Measurements from ENCODE around the gene PKP4.
A peak's percentile ranks its signal among the peaks of the same experiment; 100 is the strongest.

Gene PKP4

DNA sequence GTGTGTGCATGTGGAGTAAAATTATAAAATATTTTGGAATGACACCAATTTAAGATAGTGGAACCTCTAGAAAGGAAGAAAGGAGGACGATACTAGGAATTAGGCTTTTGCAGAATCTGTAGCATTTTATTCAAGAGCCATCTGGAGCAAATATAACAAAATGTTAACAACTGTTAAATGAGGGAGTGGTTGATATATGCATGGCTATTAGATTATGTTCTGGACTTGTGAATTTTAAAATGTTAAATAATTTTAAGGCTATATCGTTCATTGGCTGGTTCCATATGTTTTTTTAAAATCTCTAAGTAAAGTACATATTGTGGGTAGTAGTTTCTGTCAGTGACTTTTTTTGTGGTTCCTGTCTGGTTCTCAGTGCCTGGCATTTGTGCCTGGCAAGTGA is 123.2 kb downstream of the PKP4 start:
- H3K27me3 ChIP-seq (ENCODE audit: insufficient read depth, poor library complexity, severe bottlenecking), result no peaks in the 10 kb centered on the region
- DNase-seq (ENCODE audit: low spot score), result no peak
- TF ChIP-seq, protein P1, sequence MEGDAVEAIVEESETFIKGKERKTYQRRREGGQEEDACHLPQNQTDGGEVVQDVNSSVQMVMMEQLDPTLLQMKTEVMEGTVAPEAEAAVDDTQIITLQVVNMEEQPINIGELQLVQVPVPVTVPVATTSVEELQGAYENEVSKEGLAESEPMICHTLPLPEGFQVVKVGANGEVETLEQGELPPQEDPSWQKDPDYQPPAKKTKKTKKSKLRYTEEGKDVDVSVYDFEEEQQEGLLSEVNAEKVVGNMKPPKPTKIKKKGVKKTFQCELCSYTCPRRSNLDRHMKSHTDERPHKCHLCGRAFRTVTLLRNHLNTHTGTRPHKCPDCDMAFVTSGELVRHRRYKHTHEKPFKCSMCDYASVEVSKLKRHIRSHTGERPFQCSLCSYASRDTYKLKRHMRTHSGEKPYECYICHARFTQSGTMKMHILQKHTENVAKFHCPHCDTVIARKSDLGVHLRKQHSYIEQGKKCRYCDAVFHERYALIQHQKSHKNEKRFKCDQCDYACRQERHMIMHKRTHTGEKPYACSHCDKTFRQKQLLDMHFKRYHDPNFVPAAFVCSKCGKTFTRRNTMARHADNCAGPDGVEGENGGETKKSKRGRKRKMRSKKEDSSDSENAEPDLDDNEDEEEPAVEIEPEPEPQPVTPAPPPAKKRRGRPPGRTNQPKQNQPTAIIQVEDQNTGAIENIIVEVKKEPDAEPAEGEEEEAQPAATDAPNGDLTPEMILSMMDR (IDR thresholded peaks at IDR 0.05; ENCODE audit: poor library complexity, severe bottlenecking), result no peak
- peaks cover 19% of the 10 kb centered on the region for H3K36me3 ChIP-seq (ENCODE audit: low read depth)
- H3K27ac ChIP-seq (ENCODE audit: poor library complexity, severe bottlenecking), result no peak overlapping the region
- no peak overlapping the region for H3K4me3 ChIP-seq (ENCODE audit: severe bottlenecking)
- ATAC-seq (ENCODE audit: low read depth), result no peak
- H3K4me1 ChIP-seq (ENCODE audit: insufficient read depth, poor library complexity, severe bottlenecking), result no peaks in the 10 kb centered on the region
- no peaks in the 10 kb centered on the region for H3K9me3 ChIP-seq (ENCODE audit: severe bottlenecking)

DNA sequence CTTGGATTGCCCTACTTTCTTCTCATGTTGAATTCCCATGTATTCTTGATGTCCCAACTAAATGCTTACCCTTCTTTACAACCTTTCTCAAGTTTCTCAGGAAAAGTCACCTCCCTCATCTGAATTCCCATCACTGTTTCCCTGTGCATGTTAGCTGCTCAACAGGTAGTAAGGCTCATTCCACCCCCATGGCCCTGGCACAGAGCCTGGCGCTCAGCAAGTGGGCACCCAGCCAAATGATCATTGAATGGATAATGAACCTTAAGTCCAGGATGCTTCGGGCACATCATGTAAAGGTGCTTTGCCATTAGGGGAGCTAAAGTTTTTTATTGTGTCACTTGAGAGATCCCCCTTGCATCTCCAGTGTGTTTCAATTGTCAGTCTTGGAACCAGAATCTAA is 124.0 kb downstream of the PKP4 start:
- TF ChIP-seq, protein P1 (IDR thresholded peaks at IDR 0.05; ENCODE audit: poor library complexity, severe bottlenecking), result no peak
- Histone ChIP-seq H3K27me3 (ENCODE audit: insufficient read depth, poor library complexity, severe bottlenecking) (no peaks in the 10 kb centered on the region), H3K27ac (ENCODE audit: poor library complexity, severe bottlenecking) (no peak overlapping the region), H3K36me3 (ENCODE audit: low read depth) (peaks cover 19% of the 10 kb centered on the region), H3K9me3 (ENCODE audit: severe bottlenecking) (no peaks in the 10 kb centered on the region), H3K4me3 (ENCODE audit: severe bottlenecking) (no peak overlapping the region), H3K4me1 (ENCODE audit: insufficient read depth, poor library complexity, severe bottlenecking) (no peaks in the 10 kb centered on the region)
- no peak for DNase-seq (ENCODE audit: low spot score)
- no peak for ATAC-seq (ENCODE audit: low read depth)

DNA sequence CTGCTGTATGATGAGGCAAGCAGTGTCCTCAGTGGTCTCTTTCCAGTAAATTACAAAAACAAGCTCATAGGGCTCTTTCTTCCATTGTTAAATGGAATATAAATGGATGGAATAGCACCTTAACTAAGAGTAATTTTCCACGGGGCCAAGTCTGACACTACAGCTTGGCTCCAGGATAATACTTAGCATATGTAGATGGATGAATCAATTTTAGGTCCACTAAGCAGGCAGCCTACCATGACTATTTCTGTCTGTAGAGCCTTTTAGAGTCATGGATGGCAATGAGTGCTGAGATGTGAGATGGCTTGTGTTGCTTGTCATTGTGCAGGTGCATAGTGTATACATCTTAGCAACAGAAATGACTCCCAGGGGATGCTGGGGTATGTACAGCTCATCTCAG is 125.9 kb downstream of the PKP4 start:
- no peaks in the 10 kb centered on the region for H3K27me3 ChIP-seq (ENCODE audit: insufficient read depth, poor library complexity, severe bottlenecking)
- TF ChIP-seq, protein P1 (IDR thresholded peaks at IDR 0.05; ENCODE audit: poor library complexity, severe bottlenecking), result no peak

DNA sequence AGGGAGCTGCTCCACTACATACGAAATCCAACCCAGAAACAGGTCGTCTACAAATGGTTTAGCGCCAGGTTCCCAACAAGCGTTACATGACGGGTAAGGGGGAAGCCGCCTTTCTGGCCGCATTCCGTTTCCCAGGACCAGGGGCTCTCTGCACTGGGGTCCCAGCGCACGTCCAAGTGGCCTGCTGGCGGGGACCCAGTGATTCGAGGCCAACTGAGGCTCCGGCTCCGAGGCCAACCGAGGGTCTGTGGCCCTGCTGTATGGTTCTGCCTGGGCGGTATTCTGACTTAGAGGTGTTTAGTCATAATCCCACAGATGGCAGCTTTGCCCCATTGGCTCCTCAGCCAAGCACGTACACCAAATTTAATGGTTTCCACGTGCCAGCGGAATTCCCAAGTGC is 127.2 kb downstream of the PKP4 start:
- Histone ChIP-seq H3K36me3 (ENCODE audit: low read depth) (peaks cover 4% of the 10 kb centered on the region; the same call in 1 of the 2 replicates), H3K9me3 (ENCODE audit: severe bottlenecking) (no peaks in the 10 kb centered on the region), H3K27ac (ENCODE audit: poor library complexity, severe bottlenecking) (no peak overlapping the region), H3K4me3 (ENCODE audit: severe bottlenecking) (no peak overlapping the region), H3K27me3 (ENCODE audit: insufficient read depth, poor library complexity, severe bottlenecking) (no peaks in the 10 kb centered on the region), H3K4me1 (ENCODE audit: insufficient read depth, poor library complexity, severe bottlenecking) (peaks cover 11% of the 10 kb centered on the region)
- TF ChIP-seq, protein P1 (IDR thresholded peaks at IDR 0.05; ENCODE audit: poor library complexity, severe bottlenecking), result no peak
- DNase-seq (ENCODE audit: low spot score), result no peak
- ATAC-seq (ENCODE audit: low read depth), result no peak

More for the DNA sequence above, 125.9 kb downstream of the PKP4 start:
- Histone ChIP-seq H3K4me1 (ENCODE audit: insufficient read depth, poor library complexity, severe bottlenecking) (peaks cover 11% of the 10 kb centered on the region), H3K27ac (ENCODE audit: poor library complexity, severe bottlenecking) (no peak overlapping the region), H3K4me3 (ENCODE audit: severe bottlenecking) (no peak overlapping the region), H3K36me3 (ENCODE audit: low read depth) (peaks cover 9% of the 10 kb centered on the region), H3K9me3 (ENCODE audit: severe bottlenecking) (no peaks in the 10 kb centered on the region)
- DNase-seq (ENCODE audit: low spot score) (no peak), ATAC-seq (ENCODE audit: low read depth) (no peak)

DNA sequence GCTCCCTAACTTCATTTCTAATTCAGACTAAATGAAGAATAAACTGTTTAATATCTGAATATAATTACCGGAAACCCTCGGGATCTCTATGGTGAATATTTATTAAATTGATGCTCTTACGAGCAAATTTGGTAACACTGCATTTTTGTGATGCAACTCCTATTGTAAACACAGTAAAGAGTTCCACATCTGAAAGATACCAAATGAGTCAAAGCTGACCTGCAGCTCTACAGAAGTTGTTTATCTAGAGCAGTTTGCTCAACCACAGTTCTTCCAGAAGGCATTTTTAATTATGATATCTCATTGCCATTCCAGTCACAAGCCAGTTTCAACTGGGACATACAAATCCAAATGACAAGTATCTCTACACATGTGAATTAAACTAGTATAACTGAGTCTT is 129.7 kb downstream of the PKP4 start:
- peaks cover 11% of the 10 kb centered on the region for H3K4me1 ChIP-seq (ENCODE audit: insufficient read depth, poor library complexity, severe bottlenecking)
- TF ChIP-seq, protein P1 (IDR thresholded peaks at IDR 0.05; ENCODE audit: poor library complexity, severe bottlenecking), result no peak
- H3K4me3 ChIP-seq (ENCODE audit: severe bottlenecking), result no peak overlapping the region
- no peaks in the 10 kb centered on the region for H3K27me3 ChIP-seq (ENCODE audit: insufficient read depth, poor library complexity, severe bottlenecking)
- H3K9me3 ChIP-seq (ENCODE audit: severe bottlenecking), result no peaks in the 10 kb centered on the region
- H3K36me3 ChIP-seq (ENCODE audit: low read depth), result peaks cover 4% of the 10 kb centered on the region; the same call in 1 of the 2 replicates
- no peak for DNase-seq (ENCODE audit: low spot score)
- peak; percentile 95 for ATAC-seq (ENCODE audit: low read depth)
- H3K27ac ChIP-seq (ENCODE audit: poor library complexity, severe bottlenecking), result peak overlapping the region; percentile 15

Measured in RWPE2 (cell line).